GM23338 (cell line): ENCODE data around the gene PSMB7. TPM values are rescaled to one million over a fixed set of nuclear protein-coding genes. Genes with fewer than 3 reads are reported as not detected.
"Not testable (repeated sequence)": the region's sequence is repeated elsewhere in the genome, so short reads cannot be mapped to it uniquely, and the experiment has no call there.

ENCODE experiments used
- ATAC-seq: fragments of 200-7000 bp; cut with Tn5 transposase; 3 replicates; pipeline ENCODE4 v1.9.1; 2020
- DNase-seq: peaks from one replicate; pipeline ENCODE4 v3.0.0-alpha.2; 2015; ENCODE audit warnings: low spot score
- H2AFZ ChIP-seq: fragments of 200-600 bp; sonication (generic); 2 replicates; pipeline ENCODE4 v1.8.0; 2016; ENCODE audit warnings: antibody characterized with exemption, mild to moderate bottlenecking, moderate library complexity
- H3F3A ChIP-seq: fragments of 200-600 bp; sonication (generic); replicated peaks from 2 replicates; pipeline ENCODE4 v1.8.0; 2017; ENCODE audit warnings: antibody characterized with exemption, mixed run types, low read depth
- H3K27ac ChIP-seq: fragments of 200-600 bp; sonication (generic); 2 replicates; pipeline ENCODE4 v1.6.1; 2016; ENCODE audit warnings: low read depth
- H3K27me3 ChIP-seq: fragments of 200-600 bp; sonication (generic); 2 replicates; pipeline ENCODE4 v1.8.0; 2016; ENCODE audit warnings: mild to moderate bottlenecking, mixed run types, moderate library complexity; ENCODE audit not compliant: insufficient read depth
- H3K36me3 ChIP-seq: fragments of 200-600 bp; sonication (generic); 2 replicates; pipeline ENCODE4 v1.8.0; 2016; ENCODE audit warnings: mild to moderate bottlenecking; ENCODE audit not compliant: insufficient read depth
- H3K4me1 ChIP-seq: fragments of 200-600 bp; sonication (generic); 2 replicates; pipeline ENCODE4 v1.8.0; 2016; ENCODE audit warnings: mild to moderate bottlenecking, moderate library complexity; ENCODE audit not compliant: insufficient read depth
- H3K4me2 ChIP-seq: fragments of 200-600 bp; sonication (generic); 2 replicates; pipeline ENCODE4 v1.7.1; 2017; ENCODE audit warnings: mixed run types
- H3K4me3 ChIP-seq: fragments of 200-600 bp; sonication (generic); 2 replicates; pipeline ENCODE4 v1.6.1; 2016; ENCODE audit warnings: mixed run types
- H3K79me2 ChIP-seq: fragments of 200-600 bp; sonication (generic); replicated peaks from 2 replicates; pipeline ENCODE4 v1.8.0; 2017; ENCODE audit warnings: mild to moderate bottlenecking; ENCODE audit not compliant: insufficient read depth
- H3K9me2 ChIP-seq: fragments of 200-600 bp; sonication (generic); 2 replicates; pipeline ENCODE4 v1.8.0; 2017; ENCODE audit not compliant: insufficient read depth
- H4K20me1 ChIP-seq: fragments of 200-600 bp; sonication (generic); replicated peaks from 2 replicates; pipeline ENCODE4 v1.8.0; 2017; ENCODE audit warnings: mild to moderate bottlenecking; ENCODE audit not compliant: insufficient read depth
- H3K27ac Mint-ChIP-seq: 2 replicates; pipeline ENCODE4 v1.8.0; 2020; ENCODE audit warnings: inconsistent platforms, mild to moderate bottlenecking, moderate library complexity, mixed read lengths
- H3K27me3 Mint-ChIP-seq: 3 replicates; pipeline ENCODE4 v1.8.0; 2022; ENCODE audit warnings: low read depth, mild to moderate bottlenecking, moderate library complexity, mixed read lengths, inconsistent platforms; ENCODE audit not compliant: insufficient read depth, poor library complexity
- H3K36me3 Mint-ChIP-seq: 3 replicates; pipeline ENCODE4 v1.8.0; 2021; ENCODE audit warnings: low read depth, mild to moderate bottlenecking, inconsistent platforms, moderate library complexity, mixed read lengths
- H3K4me1 Mint-ChIP-seq: 3 replicates; pipeline ENCODE4 v1.8.0; 2020; ENCODE audit warnings: mild to moderate bottlenecking, inconsistent platforms, mixed read lengths
- H3K4me3 Mint-ChIP-seq: 3 replicates; pipeline ENCODE4 v1.8.0; 2021; ENCODE audit warnings: moderate library complexity, mild to moderate bottlenecking, inconsistent platforms, mixed read lengths
- H3K9me3 Mint-ChIP-seq: 3 replicates; pipeline ENCODE4 v1.8.0; 2020; ENCODE audit warnings: moderate library complexity, mild to moderate bottlenecking, inconsistent platforms, mixed read lengths
- CREB1 ChIP-seq: fragments of 250-450 bp; sonication (Bioruptor Pico); IDR thresholded peaks from 2 replicates; pipeline ENCODE4 v1.5.0; 2020; ENCODE audit warnings: low read depth, mild to moderate bottlenecking, moderate library complexity
- EZH2phosphoT487 ChIP-seq: fragments of 200-600 bp; sonication (generic); IDR thresholded peaks from one replicate; pipeline ENCODE4 v1.8.1; 2018; ENCODE audit warnings: antibody characterized with exemption; ENCODE audit not compliant: unreplicated experiment
- JUNB ChIP-seq: IDR thresholded peaks from one replicate; pipeline ENCODE4 v1.6.1; 2016; ENCODE audit warnings: antibody characterized with exemption; ENCODE audit not compliant: unreplicated experiment
- NANOG ChIP-seq: IDR thresholded peaks from 2 replicates; pipeline ENCODE4 v1.6.1; 2016; ENCODE audit warnings: antibody characterized with exemption, borderline replicate concordance
- POLR2AphosphoS5 ChIP-seq: IDR thresholded peaks from 2 replicates; pipeline ENCODE4 v1.6.1; 2016; ENCODE audit warnings: antibody characterized with exemption, low read depth
- REST ChIP-seq: IDR thresholded peaks from one replicate; pipeline ENCODE4 v1.6.1; 2018; ENCODE audit warnings: antibody characterized with exemption; ENCODE audit not compliant: unreplicated experiment
- STAT1 ChIP-seq: IDR thresholded peaks from one replicate; pipeline ENCODE4 v1.6.1; 2016; ENCODE audit warnings: antibody characterized with exemption; ENCODE audit not compliant: unreplicated experiment
- ZNF114 ChIP-seq: fragments of 250-450 bp; sonication (Bioruptor Pico); IDR thresholded peaks from 2 replicates; pipeline ENCODE4 v1.5.0; 2020; ENCODE audit warnings: mild to moderate bottlenecking, moderate library complexity
- ZNF331 ChIP-seq: fragments of 250-450 bp; sonication (Bioruptor Pico); IDR thresholded peaks from 2 replicates; pipeline ENCODE4 v1.5.0; 2020; ENCODE audit warnings: low read depth, mild to moderate bottlenecking, moderate library complexity
- ZNF462 ChIP-seq: fragments of 250-450 bp; sonication (Bioruptor Pico); IDR thresholded peaks from 2 replicates; pipeline ENCODE4 v1.5.0; 2020; ENCODE audit warnings: mild to moderate bottlenecking, moderate library complexity
- polyA plus RNA-seq: library from polyadenylated mRNA; unstranded; fragments of >200 nt; fragmentation: Nextera tagmentation; extraction: Ambion mirVana; gene quantifications from 2 replicates; pipeline ENCODE4 v1.2.1, GENCODE V29; 2016
- total RNA-seq: library from RNA; depleted of rRNA; stranded (reverse); fragments of >200 nt; shearing (Covaris generic); gene quantifications from 2 replicates; pipeline ENCODE4 v1.2.3, GENCODE V29; 2014
- TF ChIP-seq, protein P1 (sequence below), 2 experiments: fragments of 200-600 bp in 1 of 2; sonication (generic) in 1 of 2; conservative IDR thresholded peaks; 2 replicates each; pipeline versions ENCODE4 v1.5.1 to v1.6.1; 2016 to 2017; ENCODE audit warnings: antibody characterized with exemption in 2 of 2, low read depth in 2 of 2, mild to moderate bottlenecking in 2 of 2, moderate library complexity in 1 of 2

Gene PSMB7
- total and polyA plus RNA-seq, 2 experiments from 2014 or later: 255 to 268 TPM

GRCh38 chr9:124425733-124426132, 10.5 kb upstream of the PSMB7 start:
- not testable (repeated sequence) for H3K27me3 Mint-ChIP-seq, H3K4me3 Mint-ChIP-seq, H3K36me3 Mint-ChIP-seq, ATAC-seq, H3K27ac ChIP-seq, H3K4me3 ChIP-seq, H3K27ac Mint-ChIP-seq, H3K4me2 ChIP-seq, H3K27me3 ChIP-seq, H3K36me3 ChIP-seq, H3K9me2 ChIP-seq, DNase-seq, H3K79me2 ChIP-seq, H4K20me1 ChIP-seq, H3F3A ChIP-seq, H3K9me3 Mint-ChIP-seq, H3K4me1 ChIP-seq, H2AFZ ChIP-seq, H3K4me1 Mint-ChIP-seq

DNA sequence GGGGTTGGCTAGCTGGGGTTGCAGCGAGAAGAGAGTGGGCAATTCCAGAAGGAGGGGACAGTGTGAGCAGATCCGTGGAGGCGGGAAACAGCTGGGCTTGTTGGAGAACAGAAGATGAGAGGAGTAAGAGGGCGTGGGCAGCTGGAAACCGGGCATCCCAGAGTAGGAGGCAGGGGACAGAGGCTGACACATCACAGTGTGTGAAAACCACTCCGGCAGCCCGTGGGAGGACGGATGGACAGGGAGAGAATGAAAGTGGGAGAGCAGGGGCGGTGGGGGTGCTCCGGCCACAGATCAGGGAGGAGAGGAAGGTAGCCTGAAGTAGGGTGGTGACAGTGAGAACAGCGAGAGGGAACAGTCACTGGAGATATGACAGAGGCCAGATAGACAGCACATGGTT, 8.3 kb upstream of the PSMB7 start:
- Histone ChIP-seq H2AFZ (no peak overlapping the region), H3K27me3 (no peaks in the 10 kb centered on the region), H4K20me1 (no peaks in the 10 kb centered on the region), H3K4me1 (no peaks in the 10 kb centered on the region), H3K79me2 (no peaks in the 10 kb centered on the region), H3K9me2 (no peaks in the 10 kb centered on the region), H3K4me2 (no peak overlapping the region), H3F3A (no peaks in the 10 kb centered on the region), H3K36me3 (no peaks in the 10 kb centered on the region), H3K27ac (no peak overlapping the region), H3K4me3 (no peak overlapping the region)
- Mint-ChIP-seq H3K36me3 (no peaks in the 10 kb centered on the region), H3K9me3 (no peaks in the 10 kb centered on the region; the same call in 2 of the 3 replicates), H3K4me1 (peaks cover 5% of the 10 kb centered on the region; the same call in 2 of the 3 replicates), H3K4me3 (no peak overlapping the region), H3K27me3 (peaks cover 5% of the 10 kb centered on the region), H3K27ac (no peak overlapping the region)
- no peak for DNase-seq
- no peak for ATAC-seq
- no peak for TF ChIP-seq ZNF331 (CRISPR knock-in tag)
- TF ChIP-seq NANOG: no peak
- no peak for TF ChIP-seq CREB1 (CRISPR knock-in tag)
- TF ChIP-seq POLR2AphosphoS5: no peak
- no peak for TF ChIP-seq STAT1
- no peak for TF ChIP-seq ZNF114 (CRISPR knock-in tag)
- TF ChIP-seq REST: no peak
- TF ChIP-seq, protein P1, sequence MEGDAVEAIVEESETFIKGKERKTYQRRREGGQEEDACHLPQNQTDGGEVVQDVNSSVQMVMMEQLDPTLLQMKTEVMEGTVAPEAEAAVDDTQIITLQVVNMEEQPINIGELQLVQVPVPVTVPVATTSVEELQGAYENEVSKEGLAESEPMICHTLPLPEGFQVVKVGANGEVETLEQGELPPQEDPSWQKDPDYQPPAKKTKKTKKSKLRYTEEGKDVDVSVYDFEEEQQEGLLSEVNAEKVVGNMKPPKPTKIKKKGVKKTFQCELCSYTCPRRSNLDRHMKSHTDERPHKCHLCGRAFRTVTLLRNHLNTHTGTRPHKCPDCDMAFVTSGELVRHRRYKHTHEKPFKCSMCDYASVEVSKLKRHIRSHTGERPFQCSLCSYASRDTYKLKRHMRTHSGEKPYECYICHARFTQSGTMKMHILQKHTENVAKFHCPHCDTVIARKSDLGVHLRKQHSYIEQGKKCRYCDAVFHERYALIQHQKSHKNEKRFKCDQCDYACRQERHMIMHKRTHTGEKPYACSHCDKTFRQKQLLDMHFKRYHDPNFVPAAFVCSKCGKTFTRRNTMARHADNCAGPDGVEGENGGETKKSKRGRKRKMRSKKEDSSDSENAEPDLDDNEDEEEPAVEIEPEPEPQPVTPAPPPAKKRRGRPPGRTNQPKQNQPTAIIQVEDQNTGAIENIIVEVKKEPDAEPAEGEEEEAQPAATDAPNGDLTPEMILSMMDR (conservative IDR thresholded peaks at IDR 0.05; ENCODE audit: low read depth in 2 of 2): no peak
- no peak for TF ChIP-seq EZH2phosphoT487
- TF ChIP-seq JUNB: no peak
- TF ChIP-seq ZNF462 (CRISPR knock-in tag): no peak
